DMS153 treated with DMSO at 0.1 percent for 48 hours (cell line): ENCODE data around the gene RLN1.
"Not testable (repeated sequence)": the region's sequence is repeated elsewhere in the genome, so short reads cannot be mapped to it uniquely, and the experiment has no call there.

Experiments used
- DNase-seq: peaks from one replicate; lab custom pipeline; 2025; ENCODE audit not compliant: unreplicated experiment; lab: John Stamatoyannopoulos, UW

Gene RLN1

GRCh38 chr9:5326187-5326586 is 13.5 kb downstream of the RLN1 start:
- DNase-seq = no peak

- not testable (repeated sequence) for DNase-seq
Measured at GRCh38 chr9:5321601-5322000, 18.1 kb downstream of the RLN1 start.

- DNase-seq = no peak
Measured at GRCh38 chr9:5321058-5321457, 18.6 kb downstream of the RLN1 start.

GRCh38 chr9:5316406-5316805 is 23.3 kb downstream of the RLN1 start:
- not testable (repeated sequence) for DNase-seq

- no peak for DNase-seq
Measured at GRCh38 chr9:5315187-5315923, 24.3 kb downstream of the RLN1 start.

- DNase-seq = no peak
Measured at GRCh38 chr9:5310851-5311250, 28.8 kb downstream of the RLN1 start.

- DNase-seq = no peak
Measured at GRCh38 chr9:5305741-5306140, 33.9 kb downstream of the RLN1 start.

- DNase-seq = not testable (repeated sequence)
Measured at GRCh38 chr9:5303840-5304795, 35.6 kb downstream of the RLN1 start, which contains the start of gene RLN2. TSS of gene RLN2 (minus strand) at chr9:5304716. CDS start at chr9:5304580, 136 bp downstream.

- no peak for DNase-seq
Measured at GRCh38 chr9:5301544-5301943, 38.1 kb downstream of the RLN1 start.

GRCh38 chr9:5292141-5292540 is 47.5 kb downstream of the RLN1 start:
- no peak for DNase-seq

- no peak for DNase-seq
Measured at GRCh38 chr9:5288591-5288990, 51.1 kb downstream of the RLN1 start.

GRCh38 chr9:5286262-5286661 is 53.4 kb downstream of the RLN1 start:
- DNase-seq = no peak
